COR-L47 (cell line): Measurements from ENCODE around the gene SOD3.

Experiments
- DNase-seq: peaks from one replicate; lab custom pipeline; 2025; lab: John Stamatoyannopoulos, UW

Gene SOD3

GRCh38 chr4:24801136-24801855 lies 5.9 kb downstream of the SOD3 start:
- DNase-seq, result no peak

DNA sequence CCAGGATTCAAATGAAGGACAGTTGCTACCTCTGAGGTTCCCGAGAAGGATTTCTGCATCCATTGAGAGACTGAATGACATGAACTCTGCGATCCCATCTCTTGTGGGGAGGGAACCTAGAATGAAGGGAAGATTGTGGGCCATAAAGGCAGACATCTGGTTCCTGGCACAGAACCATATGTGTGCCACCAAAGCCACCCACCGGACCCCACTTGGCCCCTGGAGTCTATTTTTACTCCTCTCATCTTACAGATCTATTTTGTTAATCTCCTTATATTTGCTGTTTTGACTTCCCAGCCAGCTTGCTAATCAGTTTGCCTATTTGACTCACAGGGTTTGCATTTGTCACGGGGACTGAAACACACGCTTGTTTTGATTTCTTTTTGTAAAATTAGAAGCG lies 7.3 kb downstream of the SOD3 start:
- no peak for DNase-seq

- peak; percentile 31 for DNase-seq
Observed at GRCh38 chr4:24805067-24805466, 9.7 kb downstream of the SOD3 start.

- no peak for DNase-seq
Observed at GRCh38 chr4:24805566-24805965, 10.2 kb downstream of the SOD3 start.

DNA sequence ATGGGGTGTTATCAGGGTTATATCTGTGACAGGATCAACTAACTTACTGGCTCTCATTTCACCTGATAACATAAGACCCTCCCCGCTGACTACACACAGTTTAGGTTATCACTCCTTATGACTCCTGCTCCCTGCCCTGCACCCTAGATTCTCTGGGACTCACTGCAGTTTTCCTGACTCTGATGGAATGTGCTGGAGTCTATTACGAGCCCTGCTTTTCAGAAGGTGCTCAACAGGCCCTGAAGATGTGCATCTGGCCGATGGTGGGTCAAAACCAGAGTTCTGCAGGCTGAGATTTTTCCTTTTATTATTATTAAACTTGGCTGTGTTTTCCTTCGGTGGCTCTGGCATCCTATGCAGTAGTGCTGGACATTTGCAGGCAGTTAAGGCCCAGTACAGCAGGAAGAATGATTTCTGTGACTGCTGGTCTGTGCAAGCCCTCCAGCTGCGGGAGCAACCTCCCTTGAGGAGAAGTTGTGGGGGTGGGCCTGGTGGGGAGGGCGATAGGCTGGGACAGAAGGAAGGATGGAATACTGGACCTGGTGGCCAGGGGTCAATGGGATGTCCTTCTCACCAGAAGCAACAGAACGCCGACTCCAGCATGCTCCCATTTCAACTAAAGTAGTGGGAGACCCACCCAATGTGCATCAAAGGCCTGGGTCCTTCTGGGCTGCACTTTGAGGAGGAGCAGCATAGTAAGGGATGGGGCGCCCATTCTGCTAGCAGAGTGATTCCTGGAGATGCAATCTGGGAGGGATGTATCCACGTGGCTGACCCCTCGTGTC lies 11.0 kb downstream of the SOD3 start:
- DNase-seq, result no peak

GRCh38 chr4:24807611-24808010 lies 12.2 kb downstream of the SOD3 start:
- DNase-seq, result no peak

DNA sequence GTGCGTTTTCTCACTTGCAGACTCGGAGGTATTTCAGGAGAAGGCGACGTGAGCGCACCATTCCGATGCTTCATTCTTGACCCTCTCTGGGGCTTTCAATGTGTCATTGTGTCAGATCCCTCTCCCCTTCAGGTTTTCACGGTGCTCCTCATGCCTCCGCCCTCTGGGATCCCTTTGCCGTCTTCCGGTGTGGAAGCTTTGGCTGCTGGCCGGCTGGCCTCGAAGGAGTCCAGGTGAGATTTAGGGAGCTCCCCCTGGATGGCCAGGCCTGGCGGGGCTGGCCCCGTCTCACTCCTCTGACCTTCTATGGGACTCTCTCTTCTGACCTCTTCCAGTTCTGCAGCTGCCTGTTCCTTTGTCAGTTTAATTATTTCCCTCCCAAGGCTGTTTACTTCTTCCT lies 12.9 kb downstream of the SOD3 start:
- DNase-seq, result no peak

GRCh38 chr4:24808955-24809354 lies 13.6 kb downstream of the SOD3 start:
- DNase-seq, result no peak

- no peak for DNase-seq
Observed at GRCh38 chr4:24809376-24809775, 14.0 kb downstream of the SOD3 start.

GRCh38 chr4:24809815-24810405 lies 14.5 kb downstream of the SOD3 start:
- DNase-seq, result no peak

DNA sequence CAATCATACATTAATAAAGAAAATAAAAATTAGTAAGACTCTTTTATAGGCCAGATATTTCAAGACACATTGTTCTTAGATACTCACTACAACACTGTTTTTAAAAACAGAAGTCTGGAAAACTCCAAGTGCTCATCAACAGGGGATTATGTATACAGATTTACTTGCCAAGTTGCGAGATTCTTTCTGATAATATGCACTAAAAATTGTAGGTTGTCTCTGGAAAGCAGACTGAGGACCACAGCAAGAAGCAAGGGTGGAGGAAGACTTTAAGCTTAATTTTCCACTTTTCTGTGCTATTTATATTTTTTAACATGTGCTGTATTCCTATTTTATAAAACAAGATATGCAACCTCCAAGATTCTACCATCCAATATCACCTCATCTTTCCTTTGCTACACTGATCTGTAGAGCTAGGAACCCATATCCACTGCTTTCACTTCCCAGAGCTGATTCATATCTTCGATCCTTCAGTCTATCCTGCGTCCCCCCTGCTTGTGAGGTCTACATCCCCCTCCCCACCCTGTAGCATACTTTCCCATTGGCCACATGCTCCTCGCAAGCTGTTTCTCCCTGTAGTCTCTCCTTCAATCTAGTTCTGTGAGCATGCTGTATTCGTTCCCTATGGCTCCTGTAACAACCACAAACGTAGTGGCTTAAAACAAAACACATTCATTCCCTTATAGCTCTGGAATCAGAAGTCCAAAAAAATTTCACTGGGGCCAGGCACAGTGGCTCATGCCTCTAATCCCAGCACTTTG lies 15.7 kb downstream of the SOD3 start:
- DNase-seq, result no peak

DNA sequence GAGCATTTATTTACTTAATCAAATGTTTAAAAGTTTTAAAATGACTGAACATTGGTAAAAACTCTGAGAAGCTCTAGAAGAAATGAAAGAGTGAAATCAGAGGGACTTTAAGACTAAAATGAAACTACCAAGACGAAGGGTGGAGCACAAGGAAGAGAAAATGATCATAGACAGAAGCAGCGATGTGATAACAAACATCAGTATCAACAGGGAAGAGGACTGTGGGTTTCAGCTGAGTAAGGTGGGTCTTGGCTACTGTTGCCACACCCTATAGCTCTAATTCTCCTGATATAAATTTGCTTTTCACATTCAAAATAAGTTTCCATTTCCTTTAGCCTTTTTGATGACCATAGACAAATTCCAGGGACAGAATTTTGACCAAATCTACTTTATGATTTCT lies 18.4 kb downstream of the SOD3 start:
- no peak for DNase-seq

GRCh38 chr4:24816797-24817196 lies 21.4 kb downstream of the SOD3 start:
- no peak for DNase-seq

DNA sequence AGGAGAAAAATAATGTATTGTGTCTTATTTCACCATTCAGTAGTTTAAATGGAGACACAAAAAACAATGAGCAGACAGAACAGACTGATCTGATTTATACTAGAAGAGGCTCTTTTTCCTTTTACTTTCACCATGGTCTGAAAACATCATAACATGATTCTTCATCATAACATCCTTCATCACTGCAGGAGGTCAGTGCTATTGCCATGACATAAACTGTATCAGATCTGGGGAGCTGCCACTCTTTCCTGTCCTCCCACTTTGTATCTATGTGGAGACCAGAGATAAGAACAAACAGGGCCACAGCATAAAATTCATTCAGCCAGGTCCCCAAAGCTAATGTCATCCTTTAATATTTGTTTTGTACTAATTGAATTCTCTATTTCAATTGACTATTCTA lies 25.2 kb downstream of the SOD3 start:
- DNase-seq, result no peak

DNA sequence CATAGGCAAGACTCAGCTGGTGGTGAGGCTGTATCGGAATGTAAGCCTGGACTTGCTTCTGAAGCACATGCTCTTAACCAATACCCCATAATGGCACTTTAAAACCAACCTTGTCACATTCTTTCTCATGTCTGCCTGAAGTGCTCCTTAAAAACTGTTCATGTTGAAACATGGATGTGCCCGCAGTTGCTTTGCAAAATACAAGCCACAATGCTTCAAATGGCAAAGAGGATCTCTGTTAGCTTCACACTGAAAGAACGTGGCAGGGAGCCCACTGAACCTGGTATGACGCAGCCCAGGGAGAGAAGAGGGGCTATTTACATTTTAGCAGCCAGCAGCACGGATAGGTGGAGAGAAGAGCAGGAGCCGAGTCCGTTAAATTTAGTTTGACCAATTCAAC lies 29.3 kb downstream of the SOD3 start:
- no peak for DNase-seq

GRCh38 chr4:24831637-24832036 lies 36.3 kb downstream of the SOD3 start:
- no peak for DNase-seq

DNA sequence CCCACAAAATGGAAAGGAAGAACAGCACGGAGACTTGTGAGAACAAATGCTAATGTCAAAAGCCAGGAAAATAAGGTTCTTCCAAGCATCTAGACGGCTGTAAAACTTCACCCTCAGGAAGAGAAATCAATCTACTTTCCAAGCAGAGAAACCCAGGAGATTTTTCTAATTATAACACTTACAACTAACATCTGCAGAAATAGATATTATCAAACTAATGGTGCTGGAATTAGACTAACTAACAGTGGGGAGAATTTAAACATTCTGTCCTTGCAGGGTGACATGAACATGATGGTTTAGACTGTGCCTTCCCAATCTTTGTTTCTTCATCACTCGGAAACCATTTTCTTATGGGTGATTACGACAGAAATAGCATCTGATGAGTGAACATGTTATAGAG lies 40.3 kb downstream of the SOD3 start:
- no peak for DNase-seq

GRCh38 chr4:24836661-24837242 lies 41.4 kb downstream of the SOD3 start:
- no peak for DNase-seq

DNA sequence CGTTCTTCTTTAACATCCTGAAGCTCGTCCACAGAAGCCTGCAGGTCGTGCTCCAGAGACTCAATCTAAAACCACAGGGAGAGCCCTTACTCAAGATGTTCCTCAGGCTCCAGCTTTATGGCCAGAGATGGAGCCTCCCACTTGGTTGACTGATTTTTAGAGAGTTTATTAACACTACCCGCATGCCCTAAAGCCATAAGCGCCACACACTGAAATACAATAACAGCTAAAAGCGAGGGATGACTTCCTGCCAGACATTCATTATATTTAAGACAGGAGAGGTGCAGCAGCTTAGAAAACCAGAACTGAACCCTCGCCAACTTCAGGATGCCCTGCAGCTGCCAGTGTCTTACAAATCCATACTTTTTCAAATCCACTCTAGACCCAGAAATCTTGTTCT lies 42.0 kb downstream of the SOD3 start:
- DNase-seq, result no peak

DNA sequence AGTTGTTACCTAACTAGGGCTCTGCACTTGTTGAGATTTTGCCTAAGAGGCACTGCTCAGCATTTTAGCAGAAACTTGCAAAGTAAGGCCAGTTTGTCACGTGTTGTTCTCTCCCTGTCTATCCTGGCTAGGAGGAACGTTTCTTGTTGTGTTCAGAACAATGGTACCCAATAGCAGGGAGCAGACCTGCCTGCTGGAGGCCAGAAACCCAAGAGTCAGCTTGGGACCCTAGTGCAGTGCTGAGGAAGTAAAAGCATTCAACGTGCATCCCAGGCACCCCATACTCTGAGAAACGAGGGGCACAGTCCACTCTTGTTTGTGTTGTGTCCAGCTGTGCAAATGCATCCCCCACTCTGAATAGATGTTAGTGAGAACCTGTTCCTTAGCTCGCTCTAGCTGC lies 42.4 kb downstream of the SOD3 start:
- no peak for DNase-seq

GRCh38 chr4:24840362-24840761 lies 45.0 kb downstream of the SOD3 start:
- no peak for DNase-seq
